ENCODE results near the gene SMG1.
A peak's percentile ranks its signal among the peaks of the same experiment; 100 is the strongest.
"Not testable (repeated sequence)": the region's sequence is repeated elsewhere in the genome, so short reads cannot be mapped to it uniquely, and the experiment has no call there.

The SMG1 gene

DNA sequence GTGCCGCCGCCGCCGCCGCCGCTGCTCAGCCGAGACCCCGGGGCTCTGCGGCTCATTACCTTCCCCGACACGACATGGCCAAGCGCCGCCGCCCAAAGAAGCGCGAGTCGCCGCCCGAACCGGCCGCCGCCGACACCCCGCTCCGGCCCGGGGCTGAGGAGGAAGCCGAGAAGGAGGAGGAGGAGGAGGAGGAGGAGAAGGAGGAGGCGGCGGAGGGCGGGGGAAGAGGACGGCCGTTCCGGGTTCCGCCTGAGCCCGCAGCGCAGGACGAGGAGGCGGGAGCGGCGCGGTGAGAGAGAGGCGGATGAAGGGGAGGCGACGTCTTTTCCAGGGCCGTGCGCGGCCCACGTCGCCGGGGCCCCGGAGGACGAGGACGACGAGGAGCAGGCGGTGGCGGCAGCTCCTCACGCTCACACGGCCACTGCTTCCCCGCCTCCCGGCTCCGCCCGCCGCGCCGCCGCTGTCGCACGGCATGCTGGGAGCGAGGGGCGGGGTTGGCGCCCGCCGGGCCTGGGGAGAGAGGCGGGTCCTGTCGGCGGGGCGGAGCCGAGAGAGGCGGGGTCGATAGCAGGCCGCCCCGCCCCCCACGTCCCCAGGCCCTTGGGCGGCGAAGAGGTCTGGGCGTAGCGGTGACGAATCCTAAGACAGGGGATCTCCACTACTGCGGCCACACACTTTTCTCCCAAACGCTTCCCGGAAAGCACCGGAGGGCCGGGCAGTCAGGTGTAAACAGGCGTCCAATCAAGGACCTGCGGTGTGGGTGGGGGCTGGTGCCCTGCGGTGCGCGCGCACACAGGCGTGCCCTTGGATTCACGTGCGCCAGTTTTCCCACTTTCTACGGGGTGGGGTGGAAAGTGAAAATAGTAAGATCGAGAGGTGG lies at the start of gene SMG1:
Gene SMG1 (minus strand): TSS at position 423 of the 880 bp plus-strand sequence. CDS start 367 bp downstream, at position 56.
- peak; percentile 87 to 94 for DNase-seq

DNA sequence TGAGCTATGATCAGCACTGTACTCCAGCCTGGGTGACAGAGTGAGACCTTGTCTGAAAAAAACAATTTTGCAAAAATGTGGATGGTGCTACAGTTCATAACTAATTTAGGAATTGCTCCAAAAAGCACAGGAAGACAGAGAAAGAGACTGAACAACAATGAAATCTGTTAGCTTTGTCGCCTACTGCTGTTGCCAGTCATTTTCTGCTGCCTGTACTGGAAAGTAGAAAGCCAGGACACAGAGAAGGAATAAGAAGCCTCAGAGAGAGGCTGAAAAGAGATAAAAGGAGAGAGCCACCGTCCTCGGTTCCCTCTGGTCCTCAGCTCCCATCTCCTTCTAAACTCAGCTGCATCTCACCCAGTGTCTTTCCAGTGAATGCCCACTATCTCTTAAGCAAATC lies 48.9 kb upstream of the SMG1 start:
- no peak for DNase-seq

DNA sequence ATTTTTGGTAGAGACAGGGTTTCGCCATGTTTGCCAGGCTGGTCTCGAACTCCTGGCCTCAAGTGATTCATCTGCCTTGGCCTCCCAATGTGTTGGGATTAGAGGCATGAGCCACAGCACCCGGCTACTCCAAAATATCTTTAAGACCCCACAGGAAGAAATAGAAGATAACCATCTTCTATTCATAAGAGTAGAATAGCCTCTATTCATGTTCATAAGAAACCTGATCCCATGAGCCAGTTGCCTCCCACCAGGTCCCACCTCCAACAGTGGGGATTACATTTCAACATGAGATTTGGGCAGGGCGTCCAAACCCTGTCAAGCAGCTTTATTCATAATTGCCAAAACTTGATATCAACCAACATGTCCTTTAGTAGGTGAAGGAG lies 43.6 kb upstream of the SMG1 start:
- peak in 1 of 2 experiments; percentile 27 for DNase-seq

DNA sequence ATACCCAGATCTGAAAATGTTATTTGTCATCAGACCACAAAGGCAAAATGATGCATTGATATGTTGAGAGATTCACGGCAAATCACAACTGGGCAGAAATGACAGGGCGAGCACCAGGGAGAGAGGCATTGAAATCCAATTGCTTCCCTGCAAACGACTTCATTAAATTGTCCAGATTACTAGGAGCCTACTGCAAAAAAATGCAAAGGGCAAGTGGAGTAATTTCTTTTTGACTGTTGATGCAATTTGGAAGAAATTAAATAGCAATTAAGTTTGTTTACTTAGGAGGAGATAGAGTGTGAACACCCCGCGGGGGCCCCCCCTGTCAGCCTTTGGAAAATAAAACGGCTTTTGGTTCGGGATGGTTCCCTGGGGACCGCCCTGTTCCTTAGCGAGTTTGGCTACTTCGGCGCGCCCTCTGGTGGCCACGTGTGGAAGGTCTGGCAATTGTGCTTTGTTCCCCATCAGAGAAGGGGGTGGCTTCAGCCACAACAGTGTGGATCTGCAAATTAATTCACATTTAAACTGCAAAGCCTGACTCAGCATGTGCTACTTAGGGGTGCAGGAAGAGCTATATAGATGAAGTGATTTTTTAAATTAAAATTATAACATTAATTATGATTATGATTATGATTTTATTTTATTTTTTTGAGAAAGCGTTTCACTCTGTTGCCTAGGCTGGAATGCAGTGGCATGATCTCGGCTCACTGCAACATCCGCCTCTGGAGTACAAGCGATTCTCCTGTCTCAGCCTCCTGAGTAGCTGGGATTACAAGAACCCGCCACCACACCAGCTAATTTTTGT lies 43.0 kb upstream of the SMG1 start:
- DNase-seq: peak; percentile 59 to 89

DNA sequence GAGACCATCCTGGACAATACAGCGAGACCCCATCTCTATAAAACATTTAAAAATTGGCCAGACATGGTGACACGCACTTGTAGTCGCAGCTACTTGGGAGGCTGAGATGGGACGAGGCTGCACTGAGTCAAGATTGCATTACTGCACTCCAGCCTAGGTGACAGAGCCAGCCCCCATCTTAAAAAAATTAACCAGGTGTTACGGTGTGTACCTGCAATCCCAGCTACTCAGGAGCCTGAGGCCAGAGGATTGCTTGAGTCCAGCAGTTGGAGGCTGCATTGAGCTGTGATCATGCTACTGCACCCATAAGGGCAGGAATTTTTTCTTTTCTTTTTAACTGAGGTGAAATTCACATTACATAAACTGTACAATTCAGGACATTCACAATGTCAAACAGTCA lies 40.6 kb upstream of the SMG1 start:
- no peak for DNase-seq

DNA sequence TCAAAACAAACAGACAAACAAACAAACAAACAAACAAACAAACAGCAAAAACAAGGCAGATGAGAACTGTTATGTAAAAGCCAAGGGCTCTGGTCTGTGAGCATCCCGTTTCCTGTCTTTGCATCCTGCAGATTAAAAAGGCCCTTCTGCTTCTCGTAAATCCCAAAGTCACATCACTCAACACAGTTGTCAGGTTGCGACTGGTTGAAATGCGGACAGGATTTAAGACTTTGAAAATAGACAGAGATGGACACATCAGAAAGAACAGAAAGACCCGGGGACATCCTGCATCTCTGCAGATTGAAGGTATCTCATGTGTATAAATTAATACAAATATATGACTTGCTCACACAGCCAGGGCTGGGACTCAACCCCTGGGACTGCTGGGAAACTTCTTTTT lies 39.3 kb upstream of the SMG1 start:
- no peak for DNase-seq

DNA sequence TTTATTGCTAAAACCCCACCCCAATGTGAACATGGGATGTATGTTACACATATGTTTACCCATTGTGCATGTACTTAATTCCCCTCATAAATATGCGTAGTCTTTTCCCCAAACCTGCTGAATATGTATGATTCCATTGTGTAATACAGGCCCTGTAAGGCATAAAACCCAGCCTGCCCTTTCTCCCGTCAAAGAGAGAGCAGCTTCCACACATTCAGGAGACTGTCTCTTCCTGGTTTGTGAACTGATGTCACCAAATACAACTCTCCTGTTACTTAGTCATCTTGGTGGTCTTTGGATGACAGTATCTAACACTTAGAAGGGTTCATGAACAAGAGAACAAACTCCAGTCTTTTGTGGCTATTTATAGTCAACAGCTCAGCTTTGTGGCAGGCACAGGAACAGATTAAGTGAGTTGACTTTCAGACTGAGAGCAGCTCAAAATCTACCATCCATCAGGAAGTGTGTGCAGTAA lies 32.9 kb upstream of the SMG1 start:
- no peak for DNase-seq

DNA sequence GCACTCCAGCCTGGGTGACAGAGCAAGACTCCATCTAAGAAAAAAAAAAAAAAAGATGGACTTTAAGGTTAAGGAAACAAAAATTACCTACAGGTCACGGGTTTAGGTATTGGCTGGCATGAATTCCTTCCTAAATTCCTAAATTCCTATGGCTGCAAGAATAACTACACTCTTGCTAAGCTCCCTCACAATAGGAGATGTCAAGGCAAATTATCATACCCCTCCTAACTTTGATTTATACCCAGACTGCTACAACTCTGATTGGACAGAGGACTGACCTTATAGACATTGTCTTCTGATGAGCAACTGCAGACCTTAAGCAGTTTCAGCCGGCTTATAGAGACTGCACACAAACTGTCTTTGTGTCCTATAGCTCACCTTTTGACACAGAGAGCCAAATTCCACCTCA lies 32.4 kb upstream of the SMG1 start:
- no peak for DNase-seq

DNA sequence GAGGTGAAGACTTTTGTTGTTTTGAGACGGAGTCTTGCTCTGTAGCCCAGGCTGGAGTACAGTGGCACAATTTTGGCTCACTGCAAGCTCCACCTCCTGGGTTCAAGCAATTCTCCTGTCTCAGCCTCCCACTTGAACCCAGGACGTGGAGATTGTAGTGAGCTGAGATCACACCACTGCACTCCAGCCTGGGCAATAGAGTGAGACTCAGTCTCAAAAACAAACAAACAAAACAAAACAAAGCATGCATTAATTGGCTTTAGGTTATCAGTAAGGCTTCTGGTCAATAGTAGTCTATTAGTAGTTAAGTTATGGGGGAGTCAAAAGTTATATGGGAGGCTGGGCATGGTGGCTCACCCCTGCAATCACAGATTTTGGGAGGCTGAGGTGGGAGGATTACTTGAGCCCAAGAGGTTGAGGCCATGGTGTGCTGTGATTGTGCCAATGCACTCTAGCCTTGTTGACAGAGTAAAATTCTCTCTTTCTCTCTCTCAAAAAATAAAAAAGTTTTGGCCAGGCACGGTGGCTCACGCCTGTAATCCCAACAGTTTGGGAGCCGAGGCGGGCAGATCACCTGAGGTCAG lies 30.5 kb upstream of the SMG1 start:
- DNase-seq: not testable (repeated sequence)

DNA sequence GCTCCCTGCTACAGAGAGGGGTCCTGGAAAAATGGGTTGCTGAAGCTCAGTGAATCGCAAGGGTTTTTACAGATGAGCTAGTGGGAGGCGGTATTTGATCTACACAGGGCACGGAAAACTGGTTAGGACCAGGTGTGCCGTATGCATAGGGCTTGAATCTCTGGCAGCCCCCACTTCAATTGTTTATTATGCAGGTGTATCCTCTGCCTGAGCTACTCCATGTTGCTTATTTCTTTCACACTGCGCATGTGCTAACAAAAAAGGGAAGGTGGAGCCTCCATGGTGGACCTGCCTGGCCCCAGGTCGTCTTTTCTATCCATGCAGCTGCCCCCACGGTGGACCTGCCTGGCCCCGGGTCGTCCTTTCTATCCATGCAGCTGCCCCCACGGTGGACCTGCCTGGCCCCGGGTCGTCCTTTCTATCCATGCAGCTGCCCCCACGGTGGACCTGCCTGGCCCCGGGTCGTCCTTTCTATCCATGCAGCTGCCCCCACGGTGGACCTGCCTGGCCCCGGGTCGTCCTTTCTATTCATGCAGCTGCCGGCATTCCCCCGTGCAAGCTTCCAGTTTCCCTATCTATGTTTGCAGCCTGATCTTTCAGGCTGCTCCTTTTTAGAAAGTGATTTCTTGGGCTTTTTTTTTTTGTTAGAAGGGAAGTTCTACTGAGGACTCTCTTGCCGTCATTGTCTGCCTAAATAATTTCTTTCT lies 29.8 kb upstream of the SMG1 start:
- peak in 1 of 2 experiments; percentile 22 for DNase-seq

DNA sequence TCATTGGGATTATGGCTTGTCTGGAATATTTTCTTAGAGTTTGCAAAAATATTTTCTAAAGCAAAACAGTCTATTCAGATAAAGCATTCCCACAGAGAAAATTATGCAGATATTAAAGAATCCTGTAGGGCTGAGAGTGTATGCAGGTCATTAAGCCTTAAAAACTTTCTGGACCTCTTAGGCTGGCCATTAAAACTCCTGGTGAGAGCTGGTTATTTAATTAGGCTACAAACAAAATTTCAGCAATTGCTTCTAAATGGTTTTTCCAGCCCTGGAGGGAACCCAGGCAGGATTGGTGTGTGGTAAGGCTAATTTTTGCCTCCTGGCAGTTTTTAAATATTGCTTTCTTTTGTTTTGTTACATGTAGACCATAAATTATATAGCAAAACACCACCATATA lies 27.3 kb upstream of the SMG1 start:
- no peak for DNase-seq

DNA sequence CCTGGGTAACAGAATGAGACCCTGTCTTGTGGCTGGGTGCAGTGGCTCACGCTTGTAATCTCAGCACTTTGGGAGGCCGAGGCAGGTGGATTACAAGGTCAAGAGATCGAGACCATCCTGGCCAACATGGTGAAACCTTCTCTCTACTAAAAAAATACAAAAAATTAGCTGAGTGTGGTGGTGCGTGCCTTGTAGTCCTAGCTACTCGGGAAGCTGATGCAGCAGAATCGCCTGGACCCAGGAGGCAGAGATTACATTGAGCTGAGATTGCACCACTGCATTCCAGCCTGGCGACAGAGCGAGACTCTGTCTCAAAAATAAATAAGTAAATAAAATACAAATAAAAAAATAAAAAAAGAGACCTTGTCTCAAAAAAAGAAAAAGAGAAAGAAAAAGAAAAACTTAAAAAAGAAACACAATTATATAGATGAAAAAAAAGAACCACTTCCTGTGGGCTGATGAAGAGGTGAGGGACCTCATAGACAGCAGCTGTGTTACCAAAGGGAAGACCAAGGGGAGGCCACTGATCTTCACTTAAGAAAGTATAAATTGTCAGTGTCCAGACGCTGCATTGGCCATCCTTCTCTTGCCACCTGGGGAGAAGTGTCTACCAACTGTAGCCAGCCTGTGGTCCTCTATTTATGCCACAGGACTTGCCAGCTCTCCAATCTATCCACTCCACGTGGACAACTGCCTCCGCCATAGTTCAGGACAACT lies 24.4 kb upstream of the SMG1 start:
- DNase-seq: no peak

DNA sequence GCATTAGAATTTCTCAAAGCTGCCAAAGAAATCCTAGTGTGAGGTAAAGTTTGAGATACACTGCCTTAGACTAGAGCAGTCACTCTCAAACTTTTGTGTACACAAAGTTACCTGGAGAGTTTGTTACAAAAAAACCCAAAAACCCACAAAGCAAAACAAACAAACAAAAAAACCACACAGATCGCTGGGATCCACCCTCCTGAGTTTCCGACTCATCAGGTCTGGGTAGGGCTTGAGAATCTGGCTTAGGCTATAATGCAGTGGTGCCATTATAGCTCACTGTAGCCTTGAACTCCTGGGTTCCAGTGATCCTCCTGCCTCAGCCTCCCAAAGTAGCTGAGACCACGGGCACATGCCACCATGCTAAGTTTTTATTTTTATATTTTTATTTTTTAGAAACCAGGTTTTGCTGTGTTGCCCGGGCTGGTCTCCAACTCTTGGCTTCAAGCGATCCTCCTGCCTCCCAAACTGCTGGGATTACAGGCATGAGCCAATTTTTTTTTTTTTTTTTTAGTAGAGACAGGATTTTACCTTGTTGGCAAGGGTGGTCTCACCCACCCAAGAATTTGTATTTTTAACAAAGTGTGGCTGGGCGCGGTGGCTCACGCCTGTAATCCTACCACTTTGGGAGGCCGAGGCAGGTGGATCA lies 22.3 kb upstream of the SMG1 start:
- no peak for DNase-seq

DNA sequence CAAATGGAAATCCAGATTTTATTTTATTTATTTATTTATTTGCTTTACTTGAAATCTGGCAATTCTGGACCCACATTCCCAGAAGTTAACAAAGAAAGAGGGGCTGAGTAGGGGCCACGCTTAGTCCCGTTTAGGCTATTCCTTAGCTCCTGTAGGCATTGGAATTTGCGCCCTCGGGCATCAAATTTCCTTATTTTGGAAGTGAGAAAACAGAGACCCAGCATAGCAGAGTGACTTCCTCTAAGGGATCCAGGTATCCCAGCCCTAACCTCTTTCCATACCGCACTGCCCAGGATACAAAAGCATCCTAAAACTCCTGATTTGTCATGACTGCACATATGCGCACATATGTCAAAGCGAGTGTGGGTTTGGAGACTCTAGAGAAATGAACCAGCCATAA lies 19.0 kb upstream of the SMG1 start:
- no peak for DNase-seq

DNA sequence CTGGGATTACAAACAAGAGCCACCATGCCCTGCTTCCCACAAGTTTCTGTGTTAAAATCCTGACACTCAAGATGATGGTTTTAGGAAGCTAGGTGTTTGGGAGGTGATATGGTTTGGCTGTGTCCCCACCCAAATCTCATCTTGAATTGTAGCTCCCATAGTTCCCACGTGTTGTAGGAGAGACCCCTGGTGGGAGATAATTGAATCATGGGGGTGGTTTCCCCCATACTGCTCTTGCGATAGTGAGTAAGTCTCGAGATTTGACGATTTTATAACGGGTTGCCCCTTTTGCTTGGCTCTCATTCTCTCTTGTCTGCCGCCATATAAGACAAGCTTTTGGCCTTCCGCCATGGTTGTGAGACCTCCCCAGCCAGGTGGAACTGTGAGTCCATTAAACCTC lies 17.2 kb upstream of the SMG1 start:
- no peak for DNase-seq

DNA sequence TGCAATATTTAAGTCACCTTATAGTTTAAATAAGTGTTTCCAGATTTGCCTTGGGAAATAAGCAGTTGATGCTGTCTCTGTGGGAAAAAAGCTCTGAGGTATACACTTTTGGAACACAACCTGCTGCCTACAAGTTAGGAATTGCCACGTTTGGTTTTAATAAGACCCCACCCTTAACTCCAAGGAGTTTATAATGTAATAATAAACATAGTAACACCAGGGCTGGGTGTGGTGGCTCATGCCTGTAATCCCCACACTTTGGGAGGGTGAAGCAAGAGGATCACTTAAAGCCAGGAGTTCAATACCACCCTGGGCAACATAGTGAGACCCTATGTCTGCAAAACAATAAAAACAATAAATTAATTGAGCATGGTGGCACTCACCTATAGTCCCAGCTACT lies 15.9 kb upstream of the SMG1 start:
- DNase-seq: no peak

DNA sequence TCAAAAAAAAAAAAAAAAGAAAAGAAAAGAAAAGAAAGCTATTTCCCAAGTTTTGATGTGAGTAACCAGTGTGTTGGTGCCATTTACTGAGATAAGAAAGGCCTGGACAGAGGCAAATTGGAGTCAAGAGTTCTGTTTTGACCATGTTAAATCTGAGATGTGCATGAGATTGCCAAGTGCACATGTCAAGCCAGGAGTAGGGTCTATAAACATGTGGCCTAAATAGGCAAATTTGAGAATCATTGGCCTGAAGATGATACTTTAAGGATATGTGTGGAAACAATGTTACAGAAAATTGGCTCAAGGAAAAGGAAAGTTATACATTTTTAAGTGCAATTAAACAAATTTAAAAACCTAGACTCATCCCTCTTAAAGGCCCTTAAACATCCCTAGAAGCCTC lies 15.3 kb upstream of the SMG1 start:
- DNase-seq: no peak

DNA sequence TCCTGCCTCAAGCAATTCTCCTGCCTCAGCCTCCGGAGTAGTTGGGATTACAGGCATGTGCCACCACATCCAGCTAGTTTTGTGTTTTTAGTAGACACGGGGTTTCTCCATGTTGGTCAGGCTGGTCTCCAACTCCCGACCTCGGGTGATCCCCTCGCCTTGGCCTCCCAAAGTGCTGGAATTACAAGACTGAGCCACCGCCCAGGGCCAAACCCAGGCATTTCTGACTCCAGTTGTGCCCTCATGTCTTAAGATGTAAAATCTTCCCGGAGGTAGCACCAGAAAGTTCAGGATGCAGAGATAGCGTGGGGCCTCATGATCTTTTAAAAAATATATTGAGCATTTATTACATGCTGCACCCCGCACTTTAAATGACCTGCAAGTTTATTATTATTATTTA lies 12.8 kb upstream of the SMG1 start:
- DNase-seq: no peak

DNA sequence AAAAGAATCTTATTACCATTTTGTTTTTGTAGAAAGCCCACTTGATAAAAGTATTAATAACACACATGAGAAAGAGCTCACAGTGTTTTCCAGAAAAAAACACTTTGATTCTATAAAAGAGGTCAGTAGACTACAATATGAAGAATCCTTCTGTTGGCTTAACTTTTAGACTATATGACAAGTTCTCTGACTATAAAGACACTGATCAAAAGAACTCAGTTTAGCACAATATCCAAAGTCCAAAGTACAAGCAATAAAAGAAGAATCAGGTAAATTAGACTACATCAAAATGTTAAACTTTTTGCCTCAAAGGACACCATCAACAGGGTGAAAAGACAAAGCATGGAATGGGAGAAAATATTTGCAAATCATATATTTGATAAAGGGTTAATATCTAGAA lies 11.2 kb upstream of the SMG1 start:
- no peak for DNase-seq

DNA sequence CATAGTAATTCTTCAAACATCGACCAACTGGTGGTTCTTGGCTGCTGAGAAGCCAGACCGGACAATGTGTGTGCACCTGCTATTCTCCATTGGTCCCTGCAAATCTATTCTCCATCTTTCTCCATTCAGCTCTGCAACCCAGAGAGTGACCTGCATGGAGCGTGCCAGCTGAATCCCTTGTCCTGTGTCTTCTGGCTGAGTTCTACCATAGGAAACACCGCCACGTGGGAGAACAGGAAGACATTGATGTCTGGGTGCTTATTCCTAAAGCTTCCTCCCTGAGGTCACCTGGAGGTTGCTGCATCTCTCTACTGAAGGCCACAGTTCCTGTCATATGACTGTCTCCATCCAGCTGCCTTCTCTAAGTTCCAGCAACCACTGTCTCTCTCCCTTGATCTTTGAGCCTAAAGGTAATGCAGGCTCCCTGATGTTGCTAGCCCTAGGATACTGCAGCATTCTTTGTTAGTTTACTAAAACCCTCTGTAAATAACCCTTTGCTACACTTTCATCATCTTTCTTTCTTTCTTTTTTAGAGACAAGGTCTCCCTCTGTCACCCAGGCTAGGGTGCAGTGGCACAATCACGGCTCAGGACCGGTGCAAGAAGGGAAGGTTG lies 10.6 kb upstream of the SMG1 start:
- DNase-seq: no peak

DNA sequence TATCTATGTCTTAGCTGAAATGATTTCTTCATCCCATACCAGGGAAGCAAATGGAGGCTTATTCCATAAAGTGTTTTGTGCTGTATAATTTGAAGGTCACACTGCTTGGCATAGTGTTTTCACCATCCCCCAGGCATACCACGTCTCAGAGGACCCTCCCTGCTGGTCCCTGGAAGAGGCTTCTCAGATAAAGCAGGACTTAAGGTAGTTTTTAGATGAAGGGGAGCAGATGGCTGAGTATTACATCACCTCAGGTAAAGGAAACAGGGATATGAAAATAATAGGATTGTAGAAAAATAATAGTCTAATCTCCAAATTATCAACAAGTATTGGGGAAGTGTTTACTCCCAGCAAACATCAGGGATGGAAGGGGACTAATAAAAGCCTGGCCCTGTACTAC lies 7.3 kb upstream of the SMG1 start:
- peak; percentile 30 to 70 for DNase-seq

Data from NCI-H524 (cell line).